ENCODE results near the gene CERS2.

The CERS2 gene

GRCh38 chr1:150997949-150998348 lies 23.3 kb upstream of the CERS2 start:
- DNase-seq (ENCODE audit: low read depth in 2 of 2) = no peak

- DNase-seq (ENCODE audit: low read depth in 2 of 2) = no peak
Measured at GRCh38 chr1:150997126-150997872, 22.7 kb upstream of the CERS2 start.

- no peak for DNase-seq (ENCODE audit: low read depth in 2 of 2)
Measured at GRCh38 chr1:150995896-150996295, 21.3 kb upstream of the CERS2 start.

DNA sequence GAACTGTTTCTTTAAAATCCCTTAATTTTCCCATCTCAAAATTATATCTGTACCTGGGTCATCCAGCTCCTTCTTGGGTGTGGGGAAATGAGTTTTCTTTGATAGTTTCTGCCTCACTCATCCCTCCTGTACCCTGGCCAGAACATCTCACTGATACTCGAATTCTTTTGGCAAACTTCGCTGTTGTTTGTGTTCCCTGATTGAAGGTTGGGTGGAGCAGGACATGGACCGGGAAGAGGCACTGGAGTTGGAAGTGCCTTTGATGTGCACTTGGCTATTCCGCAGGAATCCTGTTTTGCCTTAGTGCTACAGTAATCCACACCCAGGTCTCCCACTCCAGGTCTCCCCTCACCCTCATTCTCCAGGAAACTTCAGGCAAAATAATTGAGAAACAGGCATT lies 20.8 kb upstream of the CERS2 start:
- DNase-seq (ENCODE audit: low read depth in 2 of 2) = no peak

GRCh38 chr1:150994248-150994647 lies 19.6 kb upstream of the CERS2 start:
- no peak for DNase-seq (ENCODE audit: low read depth in 2 of 2)

GRCh38 chr1:150992626-150993025 lies 18.0 kb upstream of the CERS2 start:
- no peak for DNase-seq (ENCODE audit: low read depth in 2 of 2)

- no peak for DNase-seq (ENCODE audit: low read depth in 2 of 2)
Measured at GRCh38 chr1:150987924-150988323, 13.3 kb upstream of the CERS2 start.

- DNase-seq (ENCODE audit: low read depth in 2 of 2) = no peak
Measured at GRCh38 chr1:150985179-150985825, 10.7 kb upstream of the CERS2 start.

GRCh38 chr1:150981805-150982712 lies 7.4 kb upstream of the CERS2 start, which contains the start of gene ANXA9:
TSS of gene ANXA9 (plus strand) at chr1:150982292. CDS start at chr1:150983106, 814 bp downstream.
- no peak for DNase-seq (ENCODE audit: low read depth in 2 of 2)

DNA sequence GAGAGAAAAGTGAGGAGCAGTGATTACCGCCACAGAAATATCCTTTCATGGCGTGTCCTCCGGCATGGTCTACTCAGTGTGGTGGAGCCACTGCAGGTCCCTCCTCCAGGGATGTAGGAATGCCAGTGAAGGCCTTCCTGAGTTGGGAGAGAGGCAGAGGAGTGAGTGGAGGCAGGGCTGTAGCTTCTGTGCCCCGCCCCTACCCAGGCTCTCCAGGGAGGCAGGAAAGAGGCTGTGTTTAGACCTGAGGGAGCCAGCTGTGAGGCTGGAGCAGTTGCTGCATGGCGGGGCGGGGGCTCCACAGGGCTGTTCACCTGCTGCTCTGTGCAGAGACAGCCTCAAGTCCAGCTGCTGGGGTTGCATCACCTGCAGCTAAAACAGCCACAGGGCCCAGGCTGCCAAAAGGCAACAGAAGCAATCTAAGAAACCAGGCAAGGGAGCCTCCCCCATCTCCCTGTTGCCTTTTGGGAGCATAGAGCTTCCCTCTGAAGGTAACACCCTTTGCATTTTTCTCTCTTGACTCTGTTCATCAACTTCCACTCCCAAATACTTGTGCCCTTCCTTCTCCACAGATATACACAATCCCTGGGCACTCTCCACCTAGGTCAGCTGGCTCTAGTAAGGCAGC lies 6.7 kb upstream of the CERS2 start:
- DNase-seq (ENCODE audit: low read depth in 2 of 2) = no peak

GRCh38 chr1:150979092-150980056 lies 4.7 kb upstream of the CERS2 start:
- DNase-seq (ENCODE audit: low read depth in 2 of 2) = peak; percentile 71 to 77

GRCh38 chr1:150976879-150977694 lies 2.5 kb upstream of the CERS2 start:
- DNase-seq (ENCODE audit: low read depth in 2 of 2) = no peak

DNA sequence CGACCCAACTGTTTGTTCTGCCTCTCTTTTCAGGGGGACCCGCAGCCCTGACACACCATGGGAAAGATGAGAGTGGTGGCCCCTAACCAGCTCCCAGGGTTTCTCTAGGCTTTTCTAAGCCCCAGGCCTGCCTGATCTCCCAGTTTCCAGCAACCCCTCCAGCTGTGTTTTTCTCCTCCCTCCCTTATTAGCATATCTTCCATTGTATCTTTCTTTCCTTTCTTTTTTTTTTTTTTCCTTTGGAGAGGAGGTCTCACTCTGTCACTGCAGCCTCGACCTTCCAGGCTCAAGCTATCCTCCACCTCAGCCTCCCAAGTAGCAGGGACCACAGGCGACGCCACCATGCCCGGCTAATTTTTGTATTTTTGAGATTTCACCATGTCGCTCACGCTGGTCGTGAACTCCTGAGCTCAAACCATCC lies 1.8 kb upstream of the CERS2 start:
- no peak for DNase-seq (ENCODE audit: low read depth in 2 of 2)

GRCh38 chr1:150973836-150974579 lies 627 bp downstream of the CERS2 start:
- DNase-seq (ENCODE audit: low read depth in 2 of 2) = no peak

DNA sequence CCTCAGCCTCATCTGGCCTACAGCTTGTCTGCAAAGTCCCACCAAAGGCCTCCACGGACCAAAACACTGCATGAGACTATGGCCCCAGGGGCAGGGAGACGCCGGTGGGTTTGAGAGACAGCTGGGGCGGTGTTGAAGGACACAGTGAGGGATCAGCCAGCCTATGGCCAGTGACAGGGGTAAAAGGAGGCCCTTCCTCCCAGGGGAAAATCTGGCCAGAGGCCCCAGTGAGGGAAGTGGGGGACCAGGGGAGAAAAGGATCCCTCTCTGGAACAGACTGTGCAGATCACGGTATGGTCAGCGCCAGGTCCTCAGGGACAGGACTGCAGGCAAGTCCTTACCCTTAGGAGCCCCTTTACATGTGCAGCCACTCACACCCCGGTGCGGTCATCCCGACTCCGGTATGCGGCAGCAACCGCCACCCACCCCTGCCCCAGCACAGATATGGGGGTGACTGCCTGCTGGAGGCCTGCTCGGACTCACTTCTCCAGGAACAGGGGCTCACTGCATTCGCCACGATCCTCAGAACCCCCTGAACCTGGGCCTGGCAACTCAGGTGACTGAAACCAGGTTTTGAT lies 1.3 kb downstream of the CERS2 start:
- no peak for DNase-seq (ENCODE audit: low read depth in 2 of 2)

GRCh38 chr1:150972417-150972940 lies 2.2 kb downstream of the CERS2 start:
- no peak for DNase-seq (ENCODE audit: low read depth in 2 of 2)

DNA sequence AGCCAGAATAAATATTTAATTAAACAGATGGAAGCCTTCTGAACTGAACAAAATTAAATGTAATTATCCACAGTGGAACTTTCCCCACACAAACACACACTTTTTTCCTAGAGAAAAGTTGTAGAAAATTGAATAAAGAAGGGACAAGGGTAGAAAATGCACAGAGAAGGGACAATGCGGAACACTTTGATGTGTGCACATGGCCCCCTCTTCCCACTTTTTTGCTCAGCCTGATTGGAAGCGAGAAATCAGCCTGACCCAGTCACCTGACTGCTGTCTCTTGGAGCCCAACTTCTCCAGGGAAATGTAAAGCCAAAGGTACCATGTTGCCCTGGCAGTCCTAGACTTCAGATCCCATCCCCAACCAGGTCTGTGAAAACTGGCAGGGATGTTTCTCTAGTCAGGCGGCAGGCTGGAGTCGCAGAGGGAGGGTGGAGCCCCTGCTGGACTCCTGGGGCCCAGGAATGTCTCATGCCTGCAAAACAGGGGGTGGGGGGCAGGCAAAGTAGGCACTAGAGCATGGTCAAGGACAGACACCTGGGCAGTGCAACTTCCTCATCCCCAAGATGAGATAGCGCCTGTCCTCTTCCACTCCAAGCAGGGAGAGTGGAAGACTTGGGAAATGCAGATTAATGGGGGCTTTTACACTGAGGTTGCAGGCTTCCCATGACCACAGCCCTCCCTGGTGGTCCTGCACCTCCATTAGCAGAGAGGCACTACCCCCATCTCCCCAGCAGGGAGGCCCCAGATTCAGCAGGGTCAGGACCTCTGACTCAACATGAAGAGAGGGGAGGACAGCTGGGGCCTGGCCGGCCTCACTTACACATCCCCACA lies 2.8 kb downstream of the CERS2 start:
- no peak for DNase-seq (ENCODE audit: low read depth in 2 of 2)

Measured in fibroblast of skin of left biceps (primary cell).